Uterus (tissue), 4 donors: ENCODE results near the gene VGF. TPM values are rescaled to one million over a fixed set of nuclear protein-coding genes. Genes with fewer than 3 reads are reported as not detected.

Source experiments
- DNase-seq, 2 donors: peaks; one replicate each; pipeline ENCODE4 v3.0.0-alpha.2; 2019 to 2020
- H3K27ac ChIP-seq, 2 donors: fragments of 200-600 bp; sonication (generic); 1 replicate in 1 of 2; 2 replicates in 1 of 2; pipeline ENCODE4 v1.5.1; 2016 to 2018
- H3K27me3 ChIP-seq, 2 donors: fragments of 200-600 bp; sonication (generic); one replicate each; pipeline ENCODE4 v1.5.1; 2018 to 2019; ENCODE audit warnings: control low read depth in 1 of 2
- H3K36me3 ChIP-seq, 2 donors: fragments of 200-600 bp; sonication (generic); one replicate each; pipeline ENCODE4 v1.5.1; 2019; ENCODE audit warnings: control low read depth in 1 of 2
- H3K4me1 ChIP-seq, 2 donors: fragments of 200-600 bp; sonication (generic); one replicate each; pipeline ENCODE4 v1.5.1; 2018 to 2019; ENCODE audit warnings: control low read depth in 1 of 2
- H3K4me3 ChIP-seq, 2 donors: fragments of 200-600 bp; sonication (generic); 1 replicate in 1 of 2; 2 replicates in 1 of 2; pipeline ENCODE4 v1.5.1; 2018 to 2019; ENCODE audit warnings: mild to moderate bottlenecking in 1 of 2
- H3K9me3 ChIP-seq, 2 donors: fragments of 200-600 bp; sonication (generic); one replicate each; pipeline ENCODE4 v1.5.1; 2019; ENCODE audit warnings: control low read depth in 1 of 2
- POLR2A ChIP-seq, 2 donors: fragments of 450-650 bp; IDR thresholded peaks; one replicate each; pipeline ENCODE4 v1.6.1; 2016; ENCODE audit warnings: antibody characterized with exemption in 2 of 2, mild to moderate bottlenecking in 1 of 2, moderate library complexity in 1 of 2
- intact Hi-C: fragments of 100-400 bp; cut with DNase I; formaldehyde crosslinking; loops from one replicate; pipeline ENCODE4 v1.15.1; 2023; ENCODE audit warnings: low total_unique reads
- total RNA-seq, 4 donors: library from RNA; depleted of rRNA in 3 of 4; stranded (reverse); fragments of >200 nt in 3 of 4; gene quantifications; one replicate each; pipeline versions ENCODE4 v1.1.0 to v1.2.4, GENCODE V29; 2014 to 2023
- TF ChIP-seq, protein P1 (sequence below), 4 experiments: fragments of 200-600 bp in 2 of 4; fragments of 450-650 bp in 2 of 4; sonication (generic) in 2 of 4; IDR thresholded peaks; one replicate each; pipeline ENCODE4 v1.5.1; 2016 to 2019; ENCODE audit warnings: antibody characterized with exemption in 4 of 4, mild to moderate bottlenecking in 2 of 4, moderate library complexity in 1 of 4
- donor health status: DM: yes; HTN: yes; CAD: no.

VGF gene
- total RNA-seq, 4 donors from 2014 or later: 0.14 TPM; not detected in 3

DNA sequence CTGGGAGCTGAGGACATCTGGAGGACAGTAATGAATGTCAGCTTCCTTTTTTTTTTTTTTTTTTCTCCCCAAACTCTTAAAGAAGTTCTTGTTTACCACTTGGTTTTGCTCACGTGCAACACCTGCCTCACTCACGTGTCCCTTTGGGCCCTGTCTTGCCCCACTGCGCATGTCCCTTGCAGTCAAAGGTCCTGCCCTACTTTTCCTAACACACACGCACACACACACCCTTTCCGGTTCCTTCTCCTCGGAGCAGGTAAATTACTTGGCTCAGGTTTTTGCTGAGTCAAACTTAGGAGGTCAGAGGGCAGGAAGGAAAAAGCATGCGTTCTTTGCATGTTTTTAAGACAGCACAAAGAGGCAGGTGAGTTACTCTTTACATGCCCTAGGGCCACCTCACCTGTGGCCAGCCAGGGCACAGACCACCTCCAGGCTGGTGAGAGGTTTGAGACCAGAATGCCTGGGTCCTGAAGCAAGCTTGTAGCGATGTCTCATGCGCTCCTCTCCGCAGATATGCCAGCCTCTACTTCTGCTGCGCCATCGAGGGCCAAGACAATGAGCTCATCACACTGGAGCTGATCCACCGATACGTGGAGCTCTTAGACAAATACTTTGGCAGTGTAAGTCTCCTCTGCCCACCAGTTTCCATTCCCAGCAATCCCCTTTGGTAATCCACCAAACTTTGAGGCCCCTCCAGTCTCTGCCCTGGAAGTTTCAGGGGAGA is 8.3 kb downstream of the VGF start:
- Histone ChIP-seq H3K27me3 (peaks cover 0 to under 1% of the 10 kb centered on the region in 2 donors), H3K4me1 (peaks cover 5 to 9% of the 10 kb centered on the region in 2 donors), H3K4me3 (no peak overlapping the region), H3K27ac (no peak overlapping the region), H3K36me3 (no peaks in the 10 kb centered on the region), H3K9me3 (no peaks in the 10 kb centered on the region)
- no peak for DNase-seq
- intact Hi-C loops: no loop called here
- TF ChIP-seq POLR2A (IDR thresholded peaks at IDR 0.05): no peak
- TF ChIP-seq, protein P1, sequence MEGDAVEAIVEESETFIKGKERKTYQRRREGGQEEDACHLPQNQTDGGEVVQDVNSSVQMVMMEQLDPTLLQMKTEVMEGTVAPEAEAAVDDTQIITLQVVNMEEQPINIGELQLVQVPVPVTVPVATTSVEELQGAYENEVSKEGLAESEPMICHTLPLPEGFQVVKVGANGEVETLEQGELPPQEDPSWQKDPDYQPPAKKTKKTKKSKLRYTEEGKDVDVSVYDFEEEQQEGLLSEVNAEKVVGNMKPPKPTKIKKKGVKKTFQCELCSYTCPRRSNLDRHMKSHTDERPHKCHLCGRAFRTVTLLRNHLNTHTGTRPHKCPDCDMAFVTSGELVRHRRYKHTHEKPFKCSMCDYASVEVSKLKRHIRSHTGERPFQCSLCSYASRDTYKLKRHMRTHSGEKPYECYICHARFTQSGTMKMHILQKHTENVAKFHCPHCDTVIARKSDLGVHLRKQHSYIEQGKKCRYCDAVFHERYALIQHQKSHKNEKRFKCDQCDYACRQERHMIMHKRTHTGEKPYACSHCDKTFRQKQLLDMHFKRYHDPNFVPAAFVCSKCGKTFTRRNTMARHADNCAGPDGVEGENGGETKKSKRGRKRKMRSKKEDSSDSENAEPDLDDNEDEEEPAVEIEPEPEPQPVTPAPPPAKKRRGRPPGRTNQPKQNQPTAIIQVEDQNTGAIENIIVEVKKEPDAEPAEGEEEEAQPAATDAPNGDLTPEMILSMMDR (IDR thresholded peaks at IDR 0.05): no peak

- no peak for DNase-seq
- intact Hi-C loops: no loop called here
- Histone ChIP-seq H3K27me3 (no peaks in the 10 kb centered on the region), H3K4me3 (no peak overlapping the region), H3K36me3 (no peaks in the 10 kb centered on the region), H3K4me1 (peaks cover 5 to 9% of the 10 kb centered on the region in 2 donors), H3K27ac (no peak overlapping the region), H3K9me3 (no peaks in the 10 kb centered on the region)
- TF ChIP-seq POLR2A (IDR thresholded peaks at IDR 0.05): no peak
- TF ChIP-seq, protein P1 (IDR thresholded peaks at IDR 0.05): no peak
Observed at GRCh38 chr7:101156277-101156676, 9.1 kb downstream of the VGF start.

GRCh38 chr7:101155303-101155702 is 10.1 kb downstream of the VGF start:
- Histone ChIP-seq H3K4me1 (peaks cover 5 to 9% of the 10 kb centered on the region in 2 donors), H3K27me3 (no peaks in the 10 kb centered on the region), H3K9me3 (no peaks in the 10 kb centered on the region), H3K36me3 (no peaks in the 10 kb centered on the region), H3K27ac (peak overlapping the region in 1 of 2 donors; percentile 35), H3K4me3 (peak overlapping the region; percentile 59 to 99)
- intact Hi-C loops: no loop called here
- DNase-seq: no peak
- TF ChIP-seq, protein P1 (IDR thresholded peaks at IDR 0.05): no peak
- TF ChIP-seq POLR2A (IDR thresholded peaks at IDR 0.05): no peak

DNA sequence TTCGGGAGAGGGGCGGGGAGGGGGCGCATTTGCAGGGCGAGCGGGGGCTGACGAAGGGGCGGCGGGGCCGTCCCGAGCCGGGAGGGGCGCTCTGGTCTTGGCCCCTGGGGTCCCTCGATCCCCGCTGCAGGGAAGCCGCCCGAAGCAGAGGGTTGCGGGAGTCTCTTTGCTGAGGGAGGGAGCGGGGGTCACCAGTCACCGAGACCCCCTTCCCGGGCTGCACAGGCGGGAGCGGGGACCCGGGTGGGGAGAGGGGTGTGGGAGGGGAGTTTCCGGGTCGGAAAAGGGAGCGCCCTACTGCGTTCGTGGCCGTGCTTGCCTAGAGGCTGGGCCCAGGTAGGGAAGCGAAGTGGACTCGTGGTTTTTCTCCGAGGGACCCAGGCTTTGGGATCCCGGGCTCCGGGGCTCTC is 10.7 kb downstream of the VGF start:
- H3K36me3 ChIP-seq: no peaks in the 10 kb centered on the region
- intact Hi-C loops: no loop called here
- no peak for DNase-seq
- peaks cover 5 to 9% of the 10 kb centered on the region in 2 donors for H3K4me1 ChIP-seq
- H3K4me3 ChIP-seq: peak overlapping the region; percentile 59 to 99
- H3K27ac ChIP-seq: peak overlapping the region; percentile 22 to 35
- no peaks in the 10 kb centered on the region for H3K27me3 ChIP-seq
- TF ChIP-seq, protein P1 (IDR thresholded peaks at IDR 0.05): no peak
- TF ChIP-seq POLR2A (IDR thresholded peaks at IDR 0.05): no peak
- no peaks in the 10 kb centered on the region for H3K9me3 ChIP-seq

DNA sequence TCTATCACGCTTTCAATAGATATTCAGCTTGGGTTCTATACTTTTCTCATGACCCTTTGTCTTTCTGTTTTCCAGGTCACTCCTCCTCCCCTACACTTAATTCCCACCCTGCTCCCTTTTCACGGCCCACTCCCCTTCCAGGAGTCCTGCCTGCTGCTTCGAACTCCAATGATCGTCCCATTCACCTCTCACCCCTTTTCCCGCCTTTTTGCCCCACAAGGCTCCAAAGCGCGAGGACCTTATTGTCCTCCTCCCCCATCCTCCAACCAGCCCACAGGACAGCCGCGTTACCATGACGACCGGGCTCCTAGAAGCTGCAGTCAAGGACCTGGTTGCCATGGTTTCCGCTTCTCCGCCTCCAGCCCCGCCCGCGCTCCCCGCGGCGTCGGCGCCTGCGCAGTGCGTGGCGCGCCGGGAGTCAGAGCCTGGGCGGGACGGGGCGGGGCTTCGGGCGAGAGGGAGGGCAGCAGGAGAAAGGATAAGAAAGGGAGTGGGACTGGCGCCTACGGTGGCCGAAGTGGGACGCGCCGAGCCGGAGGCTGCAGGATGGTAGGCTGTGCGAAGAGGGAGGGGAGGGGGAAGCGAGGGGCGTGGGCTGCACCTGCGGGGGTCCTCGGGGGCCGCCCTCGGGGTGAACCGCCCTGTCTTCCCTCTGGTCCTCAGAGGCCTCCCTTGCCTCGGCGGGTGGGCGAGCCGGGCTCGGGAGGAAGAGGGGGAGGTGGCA is 11.2 kb downstream of the VGF start, which contains the start of gene AP1S1:
Gene AP1S1 (plus strand): TSS at position 508 of the 724 bp plus-strand sequence. CDS start 39 bp downstream, at position 547.
- intact Hi-C loops: no loop called here
- H3K4me3 ChIP-seq: peak within 1 kb of the TSS; percentile 59 to 99
- no peaks in the 10 kb centered on the region for H3K36me3 ChIP-seq
- H3K9me3 ChIP-seq: no peaks in the 10 kb centered on the region
- H3K4me1 ChIP-seq: peaks cover 5 to 9% of the 10 kb centered on the region in 2 donors
- peak within 1 kb of the TSS; percentile 22 to 35 for H3K27ac ChIP-seq
- DNase-seq: peak; percentile 91 to 94
- TF ChIP-seq POLR2A (IDR thresholded peaks at IDR 0.05): peak in 1 of 2 donors; percentile 35
- TF ChIP-seq, protein P1 (IDR thresholded peaks at IDR 0.05): peak in 2 of 4 experiments; percentile 8 to 21
- H3K27me3 ChIP-seq: no peaks in the 10 kb centered on the region
